Fibroblast of peridontal ligament (primary cell): ENCODE results near the gene AHR.

ENCODE experiments used
- DNase-seq: peaks from one replicate; pipeline ENCODE4 v3.0.0-alpha.2; 2010; ENCODE audit errors: extremely low read depth

Gene AHR

GRCh38 chr7:17304926-17305325 lies 6.5 kb downstream of the AHR start:
- peak; percentile 85 for DNase-seq

- peak; percentile 51 for DNase-seq
Measured at GRCh38 chr7:17305387-17306171, 7.1 kb downstream of the AHR start.

GRCh38 chr7:17307000-17307399 lies 8.5 kb downstream of the AHR start:
- no peak for DNase-seq

- peak; percentile 54 for DNase-seq
Measured at GRCh38 chr7:17307558-17307957, 9.1 kb downstream of the AHR start.

DNA sequence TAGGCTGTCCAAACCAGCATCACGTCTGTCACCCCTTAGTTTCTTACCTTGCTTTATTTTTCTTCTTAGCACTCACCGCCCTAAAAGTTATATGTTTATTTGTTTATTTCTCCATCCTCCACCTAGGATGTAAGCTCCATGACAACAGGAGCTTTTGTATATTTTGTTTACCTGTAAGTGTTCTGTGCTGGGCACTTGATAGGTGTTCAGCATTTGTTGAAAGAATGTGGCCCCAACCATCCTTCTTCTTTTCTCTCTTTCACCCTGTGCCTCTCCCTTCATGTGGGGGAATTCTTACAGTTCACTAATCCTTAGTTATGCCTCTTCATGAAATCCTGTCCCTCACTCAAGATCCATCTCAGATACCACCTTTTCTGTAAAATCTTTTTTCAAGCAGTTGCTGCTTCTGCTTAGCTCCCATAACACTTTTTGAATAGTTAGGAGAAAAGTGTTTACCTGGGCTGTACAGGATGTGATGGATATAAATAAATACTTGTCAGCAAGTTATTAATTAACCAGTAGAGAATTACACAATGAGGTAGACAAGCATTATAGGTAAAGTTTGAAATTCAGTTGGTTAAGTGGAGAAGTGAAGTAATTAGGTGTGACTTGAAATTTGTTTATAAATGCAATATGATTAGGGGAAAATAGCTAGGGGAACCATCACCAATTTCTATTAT lies 9.7 kb downstream of the AHR start:
- no peak for DNase-seq

GRCh38 chr7:17311194-17311593 lies 12.7 kb downstream of the AHR start:
- no peak for DNase-seq

GRCh38 chr7:17311952-17312351 lies 13.5 kb downstream of the AHR start:
- no peak for DNase-seq

GRCh38 chr7:17312641-17313040 lies 14.2 kb downstream of the AHR start:
- DNase-seq, result no peak

- no peak for DNase-seq
Measured at GRCh38 chr7:17313194-17313593, 14.7 kb downstream of the AHR start.

- no peak for DNase-seq
Measured at GRCh38 chr7:17315974-17316373, 17.5 kb downstream of the AHR start.

GRCh38 chr7:17318146-17318545 lies 19.7 kb downstream of the AHR start:
- peak; percentile 89 for DNase-seq

DNA sequence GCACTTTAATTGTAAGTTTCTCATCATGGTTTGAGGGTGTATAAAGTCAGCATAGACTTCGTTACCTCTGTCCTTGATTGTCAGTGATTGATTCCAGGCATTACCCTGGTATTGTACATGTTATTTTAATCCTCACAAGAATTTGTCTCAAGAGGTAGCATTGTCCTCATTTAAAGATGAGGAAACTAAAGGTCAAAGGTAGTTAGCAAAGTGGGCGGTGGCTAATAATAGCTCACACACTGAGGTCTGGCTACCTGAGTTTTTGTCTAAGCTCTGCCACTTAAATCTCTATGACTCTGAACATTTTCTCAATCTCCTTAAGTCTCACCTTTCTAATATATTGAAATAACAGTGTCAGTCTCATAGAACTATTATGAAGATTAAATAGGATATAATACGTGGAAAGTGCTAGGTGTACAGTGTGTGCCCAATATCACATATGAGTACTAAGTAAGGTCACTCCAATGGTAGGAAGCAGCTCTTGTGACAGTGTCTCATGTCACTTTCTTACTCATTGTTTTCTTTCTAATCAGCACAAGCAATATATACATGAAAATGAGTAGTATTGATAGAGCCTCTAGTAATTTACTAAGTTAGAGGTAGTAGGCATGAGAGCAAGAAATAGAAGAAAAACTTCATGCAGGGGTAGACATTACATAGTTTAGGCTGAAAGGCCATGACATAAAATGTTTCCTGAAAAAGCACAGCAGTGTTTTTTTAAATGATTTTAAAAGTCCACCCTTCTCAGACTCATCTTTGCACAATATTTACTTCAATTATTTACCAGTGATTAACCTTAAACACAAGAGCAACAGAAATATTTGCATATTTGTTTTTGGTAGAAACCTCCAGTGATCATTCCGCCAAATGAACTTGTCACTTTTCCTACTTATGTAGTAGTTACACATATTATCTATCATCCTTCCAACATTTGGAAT lies 21.0 kb downstream of the AHR start:
- DNase-seq, result no peak

GRCh38 chr7:17320102-17320497 lies 21.6 kb downstream of the AHR start:
- no peak for DNase-seq

DNA sequence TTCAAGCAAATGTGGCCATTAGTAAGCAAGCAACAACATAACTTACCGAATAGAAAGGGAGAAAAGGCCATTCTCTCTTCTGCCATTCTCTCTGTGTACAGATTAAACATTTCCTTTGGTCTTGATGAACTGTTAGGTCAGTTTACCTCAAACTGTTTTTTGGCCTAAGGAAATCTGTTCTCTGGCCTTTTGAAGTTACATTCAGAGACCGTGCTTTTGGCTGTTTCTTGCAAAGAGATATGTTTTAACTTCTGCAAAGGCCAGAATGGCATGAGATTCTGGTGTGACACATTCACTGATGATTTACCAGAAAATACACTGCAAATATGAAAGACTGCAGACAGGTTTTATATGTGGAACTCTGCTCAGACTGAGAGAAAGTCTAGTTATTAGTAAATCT lies 22.2 kb downstream of the AHR start:
- DNase-seq, result no peak

DNA sequence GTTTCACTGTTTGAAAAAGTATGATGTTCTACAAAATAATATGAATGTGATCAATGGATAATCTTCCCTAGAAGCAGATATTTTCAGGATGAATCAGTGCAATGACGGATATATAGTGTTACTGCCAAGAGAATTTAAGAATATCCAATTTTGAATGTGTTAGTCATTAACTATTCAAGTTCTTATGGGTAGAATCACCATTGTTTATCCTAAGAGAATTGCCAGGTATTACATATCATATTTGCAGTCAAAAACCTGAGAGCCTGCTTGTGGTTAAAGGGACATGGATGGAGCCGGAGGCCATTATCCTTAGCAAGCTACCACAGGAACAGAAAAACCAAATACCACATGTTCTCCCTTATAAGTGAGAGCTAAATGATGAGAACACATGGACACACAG lies 26.9 kb downstream of the AHR start:
- peak; percentile 87 for DNase-seq

GRCh38 chr7:17326378-17326777 lies 27.9 kb downstream of the AHR start:
- no peak for DNase-seq

GRCh38 chr7:17328641-17329040 lies 30.2 kb downstream of the AHR start:
- DNase-seq, result no peak

- no peak for DNase-seq
Measured at GRCh38 chr7:17329440-17329839, 31.0 kb downstream of the AHR start.

DNA sequence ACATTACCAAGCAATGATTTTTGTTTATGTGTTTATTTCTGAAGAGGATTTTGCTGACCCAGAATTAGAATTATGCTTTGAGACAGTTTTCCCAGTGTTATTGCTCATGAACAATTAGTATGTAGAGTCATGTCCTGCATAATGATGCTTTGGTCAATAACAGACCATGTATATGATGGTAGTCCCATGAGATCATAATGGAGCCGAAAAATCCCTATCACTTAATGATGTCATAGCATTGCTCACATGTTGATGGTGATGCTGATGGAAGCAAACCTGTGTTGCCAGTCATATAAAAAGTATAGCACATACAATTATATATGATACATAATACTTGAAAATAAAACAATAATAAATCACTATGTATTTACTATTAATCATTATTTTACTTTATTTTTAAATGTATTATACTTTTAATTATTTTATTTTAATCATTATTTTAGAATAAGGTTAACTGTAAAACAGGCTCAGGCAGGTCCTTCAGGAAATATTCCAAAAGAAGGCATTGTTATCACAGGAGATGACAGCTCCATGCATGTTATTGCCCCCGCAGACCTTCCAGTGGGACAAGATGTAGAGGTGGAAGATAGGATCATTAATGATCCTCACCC lies 33.5 kb downstream of the AHR start:
- DNase-seq, result no peak

- no peak for DNase-seq
Measured at GRCh38 chr7:17333221-17333620, 34.8 kb downstream of the AHR start.

- no peak for DNase-seq
Measured at GRCh38 chr7:17336168-17336567, 37.7 kb downstream of the AHR start.

- DNase-seq, result no peak
Measured at GRCh38 chr7:17339139-17339538, 40.7 kb downstream of the AHR start.
